ENCODE data around the gene PLIN1.

DNA sequence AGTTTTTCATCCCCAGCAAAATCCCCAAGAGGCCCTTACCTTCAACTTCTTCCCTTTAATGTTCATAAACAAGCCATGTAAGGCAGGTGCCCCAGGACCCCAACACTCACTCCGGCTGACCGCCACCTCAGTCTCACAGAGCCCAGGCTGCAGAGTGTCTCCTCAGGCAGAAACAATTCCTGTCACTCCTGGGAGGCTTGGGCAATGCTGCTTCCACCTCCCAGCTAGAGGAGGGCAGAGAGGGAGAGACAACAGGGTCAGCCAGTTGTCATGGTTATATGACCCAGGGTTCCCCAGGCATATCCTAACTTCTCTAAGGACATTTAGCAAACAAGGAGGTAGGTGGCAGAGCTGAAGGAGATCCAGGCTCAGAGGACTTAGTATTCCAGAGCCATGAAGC is at the start of gene PLIN1:
- TF ChIP-seq, protein P1, sequence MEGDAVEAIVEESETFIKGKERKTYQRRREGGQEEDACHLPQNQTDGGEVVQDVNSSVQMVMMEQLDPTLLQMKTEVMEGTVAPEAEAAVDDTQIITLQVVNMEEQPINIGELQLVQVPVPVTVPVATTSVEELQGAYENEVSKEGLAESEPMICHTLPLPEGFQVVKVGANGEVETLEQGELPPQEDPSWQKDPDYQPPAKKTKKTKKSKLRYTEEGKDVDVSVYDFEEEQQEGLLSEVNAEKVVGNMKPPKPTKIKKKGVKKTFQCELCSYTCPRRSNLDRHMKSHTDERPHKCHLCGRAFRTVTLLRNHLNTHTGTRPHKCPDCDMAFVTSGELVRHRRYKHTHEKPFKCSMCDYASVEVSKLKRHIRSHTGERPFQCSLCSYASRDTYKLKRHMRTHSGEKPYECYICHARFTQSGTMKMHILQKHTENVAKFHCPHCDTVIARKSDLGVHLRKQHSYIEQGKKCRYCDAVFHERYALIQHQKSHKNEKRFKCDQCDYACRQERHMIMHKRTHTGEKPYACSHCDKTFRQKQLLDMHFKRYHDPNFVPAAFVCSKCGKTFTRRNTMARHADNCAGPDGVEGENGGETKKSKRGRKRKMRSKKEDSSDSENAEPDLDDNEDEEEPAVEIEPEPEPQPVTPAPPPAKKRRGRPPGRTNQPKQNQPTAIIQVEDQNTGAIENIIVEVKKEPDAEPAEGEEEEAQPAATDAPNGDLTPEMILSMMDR (IDR thresholded peaks at IDR 0.05) = no peak
- no peak for TF ChIP-seq EZH2 (IDR thresholded peaks at IDR 0.05)

All from neural progenitor cell (in vitro differentiated cells).